ENCODE data around the gene CCDC15. TPM values are rescaled to one million over a fixed set of nuclear protein-coding genes. Genes with fewer than 3 reads are reported as not detected.
"Not testable (repeated sequence)": the region's sequence is repeated elsewhere in the genome, so short reads cannot be mapped to it uniquely, and the experiment has no call there.

CCDC15 gene
- polyA plus RNA-seq, 2 donors, result 0.69 to 0.87 TPM

DNA sequence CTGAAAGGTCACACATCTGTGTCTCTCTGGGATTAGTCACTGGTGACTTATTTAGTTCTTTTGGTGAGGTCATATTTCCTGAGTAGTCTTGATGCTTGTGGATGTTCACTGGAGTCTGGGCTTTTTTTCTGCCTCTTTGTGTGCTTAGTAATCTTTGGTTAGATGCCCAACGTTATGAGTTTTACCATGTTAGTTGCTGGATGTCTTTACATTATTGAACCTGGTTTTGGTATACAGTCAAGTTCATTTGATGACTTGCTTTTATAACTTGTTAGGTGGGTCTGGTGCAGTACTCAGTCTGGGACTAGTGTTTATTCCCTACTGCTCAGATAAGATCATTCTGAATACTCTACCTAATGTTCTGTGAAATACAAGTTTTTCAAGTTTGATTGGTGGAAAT lies 82.9 kb downstream of the CCDC15 start:
- H3K36me3 ChIP-seq (ENCODE audit: control insufficient read depth in 2 of 2, insufficient read depth in 2 of 2, low read length in 1 of 2), result no peaks in the 10 kb centered on the region
- H3K27ac ChIP-seq (ENCODE audit: low read depth in 2 of 2, low read length in 1 of 2), result no peak overlapping the region
- H3K4me3 ChIP-seq (ENCODE audit: low read depth in 1 of 2, low read length in 2 of 2), result no peak overlapping the region
- H3K9me3 ChIP-seq (ENCODE audit: control insufficient read depth in 2 of 2, insufficient read depth in 1 of 2, low read depth in 1 of 2, low read length in 1 of 2), result no peaks in the 10 kb centered on the region
- H3K27me3 ChIP-seq (ENCODE audit: control insufficient read depth in 1 of 2, insufficient read depth in 2 of 2, low read length in 2 of 2), result no peaks in the 10 kb centered on the region
- H3K4me1 ChIP-seq (ENCODE audit: control insufficient read depth in 2 of 2, insufficient read depth in 2 of 2, low read length in 1 of 2), result no peaks in the 10 kb centered on the region
- 65 to 71% methylated on average over 1 of the region's 1 CpG for WGBS, 2 donors

DNA sequence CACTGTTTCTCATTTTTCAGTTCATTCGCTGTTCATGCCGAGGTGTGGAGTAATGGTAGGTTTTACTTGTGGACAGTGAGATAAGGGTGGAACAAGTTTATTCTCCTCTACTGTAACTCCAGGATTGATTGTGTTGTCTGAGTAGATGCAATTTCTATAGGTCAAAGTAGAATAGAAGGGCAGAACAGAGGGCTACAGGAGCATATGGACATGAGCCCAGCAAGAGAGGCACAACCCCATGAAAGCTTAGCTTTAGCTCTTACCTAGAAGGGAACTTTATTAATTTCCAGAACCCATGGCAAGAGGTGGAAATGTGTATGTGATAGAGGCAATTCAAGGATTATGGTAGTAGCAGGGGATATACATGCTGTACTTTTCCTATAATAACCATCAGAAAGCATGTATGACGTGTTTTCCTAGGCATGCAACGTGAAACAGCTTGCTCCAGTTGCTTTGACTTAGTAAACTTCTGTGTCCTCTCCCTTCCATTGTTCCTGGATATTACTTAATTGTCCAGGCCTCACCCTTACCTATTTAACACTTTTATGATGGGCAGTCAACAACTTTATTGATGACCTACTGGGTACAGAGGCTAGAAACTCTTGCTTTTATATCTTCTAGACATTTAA lies 95.3 kb downstream of the CCDC15 start:
- Histone ChIP-seq H3K27ac (ENCODE audit: low read depth in 2 of 2, low read length in 1 of 2) (no peak overlapping the region), H3K4me3 (ENCODE audit: low read depth in 1 of 2, low read length in 2 of 2) (no peak overlapping the region)
- WGBS, 2 donors, result 82 to 85% methylated on average over 4 of the region's 4 CpGs

DNA sequence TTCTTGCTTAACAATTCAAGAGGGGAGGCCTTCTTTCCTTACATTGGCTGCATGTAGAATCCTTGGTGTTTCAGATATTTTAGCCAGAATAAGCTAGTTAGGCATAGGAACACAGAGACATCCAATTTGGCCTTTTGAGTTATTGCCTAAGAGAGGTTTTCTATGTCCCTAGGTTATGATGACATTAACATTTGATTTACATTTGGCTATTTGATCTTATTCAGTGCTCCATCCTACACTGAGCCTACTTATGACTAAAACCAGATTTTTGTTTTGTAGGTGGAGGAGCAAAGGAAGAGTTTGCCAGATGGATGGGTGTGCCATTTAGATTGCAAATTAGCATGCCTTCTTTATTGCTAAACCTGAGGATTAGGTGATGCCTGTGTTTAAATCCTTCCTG lies 98.0 kb downstream of the CCDC15 start:
- H3K36me3 ChIP-seq (ENCODE audit: control insufficient read depth in 2 of 2, insufficient read depth in 2 of 2, low read length in 1 of 2), result no peaks in the 10 kb centered on the region
- H3K27ac ChIP-seq (ENCODE audit: low read depth in 2 of 2, low read length in 1 of 2), result no peak overlapping the region
- no peaks in the 10 kb centered on the region for H3K9me3 ChIP-seq (ENCODE audit: control insufficient read depth in 2 of 2, insufficient read depth in 1 of 2, low read depth in 1 of 2, low read length in 1 of 2)
- no peak overlapping the region for H3K4me3 ChIP-seq (ENCODE audit: low read depth in 1 of 2, low read length in 2 of 2)
- H3K4me1 ChIP-seq (ENCODE audit: control insufficient read depth in 2 of 2, insufficient read depth in 2 of 2, low read length in 1 of 2), result no peaks in the 10 kb centered on the region
- H3K27me3 ChIP-seq (ENCODE audit: control insufficient read depth in 1 of 2, insufficient read depth in 2 of 2, low read length in 2 of 2), result no peaks in the 10 kb centered on the region

More for the DNA sequence above, 95.3 kb downstream of the CCDC15 start:
- Histone ChIP-seq H3K4me1 (ENCODE audit: control insufficient read depth in 2 of 2, insufficient read depth in 2 of 2, low read length in 1 of 2) (no peaks in the 10 kb centered on the region), H3K27me3 (ENCODE audit: control insufficient read depth in 1 of 2, insufficient read depth in 2 of 2, low read length in 2 of 2) (no peaks in the 10 kb centered on the region), H3K9me3 (ENCODE audit: control insufficient read depth in 2 of 2, insufficient read depth in 1 of 2, low read depth in 1 of 2, low read length in 1 of 2) (no peaks in the 10 kb centered on the region), H3K36me3 (ENCODE audit: control insufficient read depth in 2 of 2, insufficient read depth in 2 of 2, low read length in 1 of 2) (no peaks in the 10 kb centered on the region)

DNA sequence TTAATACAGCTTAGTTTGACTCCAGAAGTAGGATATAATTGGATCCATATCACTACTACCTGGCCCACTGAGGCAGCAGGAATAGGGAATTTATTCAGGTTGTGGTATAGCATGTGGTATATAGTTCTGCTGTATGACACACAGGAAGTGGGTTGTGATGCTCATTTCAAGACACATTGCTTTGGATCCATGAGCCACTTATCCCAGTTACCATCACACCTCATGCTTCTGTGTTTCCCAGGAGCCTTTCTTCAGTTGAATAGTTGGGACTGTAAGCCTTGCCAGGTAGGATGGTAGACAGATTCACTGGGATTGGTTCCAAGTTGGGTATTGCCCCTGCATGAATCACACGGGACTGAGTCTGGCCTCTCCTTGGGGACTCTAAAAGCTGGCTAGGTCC lies 99.2 kb downstream of the CCDC15 start:
- Histone ChIP-seq H3K36me3 (ENCODE audit: control insufficient read depth in 2 of 2, insufficient read depth in 2 of 2, low read length in 1 of 2) (no peaks in the 10 kb centered on the region), H3K4me3 (ENCODE audit: low read depth in 1 of 2, low read length in 2 of 2) (no peak overlapping the region), H3K4me1 (ENCODE audit: control insufficient read depth in 2 of 2, insufficient read depth in 2 of 2, low read length in 1 of 2) (no peaks in the 10 kb centered on the region), H3K27me3 (ENCODE audit: control insufficient read depth in 1 of 2, insufficient read depth in 2 of 2, low read length in 2 of 2) (no peaks in the 10 kb centered on the region), H3K9me3 (ENCODE audit: control insufficient read depth in 2 of 2, insufficient read depth in 1 of 2, low read depth in 1 of 2, low read length in 1 of 2) (no peaks in the 10 kb centered on the region), H3K27ac (ENCODE audit: low read depth in 2 of 2, low read length in 1 of 2) (no peak overlapping the region)
- 66 to 69% methylated on average over 1 of the region's 1 CpG for WGBS, 2 donors

DNA sequence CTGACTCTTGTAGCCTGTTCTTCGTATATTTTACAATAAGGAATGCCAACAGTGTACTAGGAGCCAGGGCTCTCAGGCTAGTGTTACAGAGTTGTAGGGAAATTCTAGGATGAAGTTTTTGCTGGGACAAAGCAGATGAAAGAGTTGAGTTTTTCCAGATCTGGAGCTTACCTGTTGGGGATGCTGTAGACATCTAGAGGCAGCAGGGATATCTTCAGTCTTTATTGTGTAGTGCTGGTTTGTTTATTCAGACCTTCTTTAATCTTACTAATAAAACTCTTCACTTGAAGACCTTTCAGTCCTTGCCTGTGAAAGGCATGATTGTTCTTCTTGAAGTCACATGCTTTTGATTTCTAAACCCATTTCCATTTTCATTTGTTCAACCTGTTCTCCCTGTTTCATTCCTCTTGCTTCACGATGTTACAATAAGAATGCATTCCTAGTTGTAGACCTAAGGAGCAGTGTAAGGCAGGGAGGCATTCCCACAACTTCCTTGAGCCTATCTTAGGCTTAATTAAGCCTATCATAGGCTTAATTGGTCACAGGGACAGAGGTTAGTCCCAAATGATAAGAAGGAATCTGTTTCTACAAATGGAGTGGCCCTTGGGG lies 101.2 kb downstream of the CCDC15 start:
- 58 to 67% methylated on average over 2 of the region's 2 CpGs for WGBS, 2 donors
- Histone ChIP-seq H3K9me3 (ENCODE audit: control insufficient read depth in 2 of 2, insufficient read depth in 1 of 2, low read depth in 1 of 2, low read length in 1 of 2) (no peaks in the 10 kb centered on the region), H3K4me1 (ENCODE audit: control insufficient read depth in 2 of 2, insufficient read depth in 2 of 2, low read length in 1 of 2) (no peaks in the 10 kb centered on the region), H3K27ac (ENCODE audit: low read depth in 2 of 2, low read length in 1 of 2) (peak overlapping the region in 1 of 2 donors; percentile 30), H3K4me3 (ENCODE audit: low read depth in 1 of 2, low read length in 2 of 2) (no peak overlapping the region), H3K27me3 (ENCODE audit: control insufficient read depth in 1 of 2, insufficient read depth in 2 of 2, low read length in 2 of 2) (peaks cover 0 to 2% of the 10 kb centered on the region in 2 donors), H3K36me3 (ENCODE audit: control insufficient read depth in 2 of 2, insufficient read depth in 2 of 2, low read length in 1 of 2) (no peaks in the 10 kb centered on the region)

DNA sequence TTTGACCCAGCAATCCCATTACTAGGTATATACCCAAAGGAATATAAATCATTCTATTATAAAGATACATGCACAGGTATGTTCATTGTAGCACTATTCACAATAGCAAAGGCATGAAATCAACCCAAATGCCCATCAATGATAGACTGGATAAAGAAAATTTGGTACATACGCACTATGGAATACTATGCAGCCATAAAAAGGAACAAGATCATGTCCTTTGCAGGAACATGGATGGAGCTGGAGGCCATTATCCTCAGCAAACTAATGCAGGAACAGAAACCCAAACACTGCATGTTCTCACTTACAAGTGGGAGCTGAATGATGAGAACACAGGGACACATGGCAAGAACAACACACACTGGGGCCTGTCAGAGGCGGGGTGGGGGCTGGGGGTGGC lies 102.1 kb downstream of the CCDC15 start:
- not testable (repeated sequence) for H3K4me1 ChIP-seq (ENCODE audit: control insufficient read depth in 2 of 2, insufficient read depth in 2 of 2, low read length in 1 of 2); H3K4me3 ChIP-seq (ENCODE audit: low read depth in 1 of 2, low read length in 2 of 2); H3K27ac ChIP-seq (ENCODE audit: low read depth in 2 of 2, low read length in 1 of 2); H3K9me3 ChIP-seq (ENCODE audit: control insufficient read depth in 2 of 2, insufficient read depth in 1 of 2, low read depth in 1 of 2, low read length in 1 of 2); H3K27me3 ChIP-seq (ENCODE audit: control insufficient read depth in 1 of 2, insufficient read depth in 2 of 2, low read length in 2 of 2); H3K36me3 ChIP-seq (ENCODE audit: control insufficient read depth in 2 of 2, insufficient read depth in 2 of 2, low read length in 1 of 2)
- WGBS, 2 donors, result 96 to 97% methylated on average over 2 of the region's 2 CpGs

DNA sequence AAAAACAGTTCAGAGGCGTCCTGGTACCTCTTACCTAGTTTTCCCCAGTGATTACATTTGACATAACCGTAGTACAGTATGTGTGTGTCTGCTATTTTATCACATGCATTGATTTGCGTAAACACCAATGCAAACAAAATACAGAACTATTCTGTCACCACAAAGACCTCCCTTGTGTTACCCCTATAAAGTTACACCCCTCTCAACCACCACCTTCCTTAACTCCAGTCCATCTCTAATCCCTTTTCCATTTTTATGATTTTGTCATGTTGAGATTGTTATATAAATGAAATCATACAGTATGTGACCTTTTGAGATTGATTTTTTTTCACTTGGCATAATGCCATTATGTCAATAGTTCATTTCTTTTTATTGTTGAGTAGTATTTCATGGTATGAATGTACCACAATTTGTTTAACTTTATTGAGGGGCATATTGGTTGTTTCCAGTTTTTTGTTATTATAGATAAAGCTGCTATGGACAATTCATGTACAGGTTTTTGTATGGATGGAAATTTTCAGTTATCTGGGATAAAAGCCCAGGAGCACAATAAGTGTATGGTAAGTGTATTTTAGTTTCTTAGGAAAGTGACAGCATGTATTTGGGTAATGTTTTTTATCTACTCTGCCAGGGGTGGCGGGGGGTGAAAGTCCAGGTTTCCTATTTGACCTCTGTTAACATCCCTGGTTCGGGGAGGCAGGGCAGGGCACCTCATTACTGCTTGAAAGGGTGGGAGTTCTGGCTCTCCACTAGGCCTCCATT lies 103.1 kb downstream of the CCDC15 start:
- Histone ChIP-seq H3K9me3 (ENCODE audit: control insufficient read depth in 2 of 2, insufficient read depth in 1 of 2, low read depth in 1 of 2, low read length in 1 of 2) (no peaks in the 10 kb centered on the region), H3K4me1 (ENCODE audit: control insufficient read depth in 2 of 2, insufficient read depth in 2 of 2, low read length in 1 of 2) (no peaks in the 10 kb centered on the region), H3K27me3 (ENCODE audit: control insufficient read depth in 1 of 2, insufficient read depth in 2 of 2, low read length in 2 of 2) (peaks cover 0 to 2% of the 10 kb centered on the region in 2 donors), H3K36me3 (ENCODE audit: control insufficient read depth in 2 of 2, insufficient read depth in 2 of 2, low read length in 1 of 2) (no peaks in the 10 kb centered on the region), H3K27ac (ENCODE audit: low read depth in 2 of 2, low read length in 1 of 2) (no peak overlapping the region), H3K4me3 (ENCODE audit: low read depth in 1 of 2, low read length in 2 of 2) (no peak overlapping the region)
- WGBS, 2 donors, result 78 to 81% methylated on average over 5 of the region's 5 CpGs

DNA sequence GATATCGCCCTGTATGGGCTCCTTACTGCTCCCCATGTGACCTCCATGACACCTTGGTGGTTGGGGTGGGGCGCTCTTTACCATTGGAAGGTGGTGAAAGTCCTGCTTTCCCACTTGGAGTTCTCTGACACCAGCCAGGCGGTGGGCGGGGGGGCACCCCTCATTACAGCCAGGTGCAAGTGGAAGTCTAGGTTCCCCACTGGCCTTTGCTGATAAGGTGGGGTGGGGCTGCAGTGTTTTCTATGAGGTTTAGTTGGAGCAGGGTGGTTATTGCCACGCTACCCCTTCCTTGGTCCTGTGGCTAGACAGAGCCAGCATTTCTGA lies 103.7 kb downstream of the CCDC15 start:
- no peak overlapping the region for H3K4me3 ChIP-seq (ENCODE audit: low read depth in 1 of 2, low read length in 2 of 2)
- H3K9me3 ChIP-seq (ENCODE audit: control insufficient read depth in 2 of 2, insufficient read depth in 1 of 2, low read depth in 1 of 2, low read length in 1 of 2), result no peaks in the 10 kb centered on the region
- no peak overlapping the region for H3K27ac ChIP-seq (ENCODE audit: low read depth in 2 of 2, low read length in 1 of 2)
- H3K36me3 ChIP-seq (ENCODE audit: control insufficient read depth in 2 of 2, insufficient read depth in 2 of 2, low read length in 1 of 2), result no peaks in the 10 kb centered on the region
- H3K4me1 ChIP-seq (ENCODE audit: control insufficient read depth in 2 of 2, insufficient read depth in 2 of 2, low read length in 1 of 2), result peaks cover 0 to 2% of the 10 kb centered on the region in 2 donors
- 88 to 97% methylated on average over 5 of the region's 5 CpGs for WGBS, 2 donors
- peaks cover 0 to 2% of the 10 kb centered on the region in 2 donors for H3K27me3 ChIP-seq (ENCODE audit: control insufficient read depth in 1 of 2, insufficient read depth in 2 of 2, low read length in 2 of 2)

DNA sequence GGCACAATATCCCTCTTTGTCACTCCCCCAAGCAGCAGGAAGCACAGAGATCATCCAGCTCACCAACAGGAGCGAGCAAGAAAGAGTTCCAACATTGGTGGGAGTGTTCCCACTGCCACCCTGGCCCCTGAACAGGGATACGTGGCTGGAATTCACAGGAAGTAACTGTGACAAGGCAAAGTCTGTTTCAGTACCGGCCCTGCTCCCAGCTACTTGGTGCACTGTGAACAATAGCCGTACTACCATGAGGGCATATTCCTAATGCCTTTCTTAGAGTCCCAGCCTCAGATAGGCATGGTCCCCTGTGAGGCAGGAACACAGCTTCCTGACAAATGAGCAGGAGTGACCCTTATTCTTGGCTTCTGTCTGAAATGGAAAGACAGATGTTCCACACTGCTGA lies 107.3 kb downstream of the CCDC15 start:
- Histone ChIP-seq H3K9me3 (ENCODE audit: control insufficient read depth in 2 of 2, insufficient read depth in 1 of 2, low read depth in 1 of 2, low read length in 1 of 2) (no peaks in the 10 kb centered on the region), H3K27ac (ENCODE audit: low read depth in 2 of 2, low read length in 1 of 2) (no peak overlapping the region), H3K4me1 (ENCODE audit: control insufficient read depth in 2 of 2, insufficient read depth in 2 of 2, low read length in 1 of 2) (peaks cover 4 to 12% of the 10 kb centered on the region in 2 donors), H3K27me3 (ENCODE audit: control insufficient read depth in 1 of 2, insufficient read depth in 2 of 2, low read length in 2 of 2) (peaks cover 0 to 2% of the 10 kb centered on the region in 2 donors), H3K36me3 (ENCODE audit: control insufficient read depth in 2 of 2, insufficient read depth in 2 of 2, low read length in 1 of 2) (no peaks in the 10 kb centered on the region), H3K4me3 (ENCODE audit: low read depth in 1 of 2, low read length in 2 of 2) (no peak overlapping the region)
- 77 to 80% methylated on average over 4 of the region's 4 CpGs for WGBS, 2 donors
